ENCODE data around the gene CACNA2D2. TPM values are rescaled to one million over a fixed set of nuclear protein-coding genes. Genes with fewer than 3 reads are reported as not detected.

Gene CACNA2D2
- total RNA-seq, 1 donor from 2014 or later, result 2.4 TPM

DNA sequence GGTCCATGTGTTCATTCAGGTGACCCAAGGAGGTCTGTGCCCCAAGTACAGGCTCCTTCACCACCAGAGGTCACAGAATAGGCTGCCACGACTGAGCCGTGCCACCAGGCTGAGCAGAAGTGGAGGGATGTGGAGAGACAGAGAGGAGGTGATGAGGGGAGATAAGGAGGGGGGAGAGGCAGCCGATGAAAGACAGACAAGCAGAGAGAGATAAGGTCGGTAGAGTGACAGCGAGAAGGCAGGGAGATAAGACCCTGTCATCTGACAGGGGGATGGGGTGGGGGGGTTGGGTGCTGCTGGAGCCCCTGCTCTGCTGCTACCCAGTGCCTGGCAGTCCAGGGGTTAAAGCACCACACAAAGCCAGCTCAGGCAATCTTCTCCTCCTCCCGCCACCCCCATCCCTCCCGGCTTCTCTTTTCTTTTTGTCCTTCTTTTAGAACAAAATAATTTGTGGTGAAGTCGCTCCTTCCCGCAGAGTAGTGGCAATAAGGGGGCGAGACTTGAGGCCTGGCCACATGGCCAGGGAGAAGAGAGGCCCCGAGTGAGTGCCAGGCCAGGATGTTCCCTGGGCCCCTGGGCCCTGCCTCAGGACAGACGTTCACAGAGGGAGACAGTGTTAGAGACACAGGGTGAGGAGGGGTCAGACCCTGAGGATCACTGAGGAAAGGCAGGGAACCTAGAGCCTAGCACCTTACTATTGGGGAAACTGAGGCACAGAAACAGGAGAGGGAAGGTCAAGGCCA lies 67.9 kb downstream of the CACNA2D2 start:
- FAIRE-seq (no peak), DNase-seq (ENCODE audit: low spot score in 2 of 2) (no peak)

DNA sequence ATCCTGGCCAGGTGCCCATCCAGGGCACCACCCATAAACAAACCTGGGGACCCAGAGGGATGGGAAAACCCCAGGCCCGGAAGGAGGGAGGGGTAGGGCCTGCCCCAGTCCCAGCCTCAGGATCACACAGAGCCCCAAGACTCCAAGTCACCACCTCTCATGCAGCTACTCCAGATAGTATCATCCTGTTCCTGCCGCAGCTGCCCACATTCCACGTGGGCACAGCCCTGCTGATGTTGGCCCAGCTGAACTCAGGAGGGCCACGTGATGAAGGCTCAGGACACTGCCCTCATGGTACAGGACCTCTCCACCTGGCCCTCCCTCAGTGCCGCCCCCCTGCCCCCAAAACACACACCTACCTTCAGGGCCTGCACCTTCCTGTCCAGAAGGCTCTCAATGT lies 69.5 kb downstream of the CACNA2D2 start:
- FAIRE-seq (no peak), DNase-seq (ENCODE audit: low spot score in 2 of 2) (no peak)

DNA sequence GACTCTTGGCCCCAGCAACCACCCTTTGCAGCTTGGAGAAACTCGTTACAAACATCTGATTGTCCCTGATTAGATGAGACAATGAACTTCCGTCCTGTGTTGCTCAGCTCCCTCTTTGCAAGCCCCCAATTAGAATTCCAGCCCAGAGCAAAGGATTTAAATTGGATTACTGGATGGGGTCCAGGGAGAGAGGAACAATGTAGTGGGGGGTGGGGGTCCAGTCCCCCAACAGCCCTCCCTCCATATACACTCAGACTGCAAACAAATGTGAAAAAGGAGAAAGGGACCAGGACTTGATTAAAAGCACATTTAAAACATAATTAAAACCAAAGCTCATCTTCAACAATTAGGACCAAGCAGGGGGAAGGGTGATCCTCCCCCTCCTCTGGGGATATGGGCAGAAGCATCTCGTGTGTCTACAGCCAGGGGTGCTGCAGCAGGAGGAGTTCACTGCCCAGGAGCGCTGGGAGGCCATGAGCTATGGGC lies 72.4 kb downstream of the CACNA2D2 start:
- DNase-seq (ENCODE audit: low spot score in 2 of 2) (no peak), FAIRE-seq (no peak)

DNA sequence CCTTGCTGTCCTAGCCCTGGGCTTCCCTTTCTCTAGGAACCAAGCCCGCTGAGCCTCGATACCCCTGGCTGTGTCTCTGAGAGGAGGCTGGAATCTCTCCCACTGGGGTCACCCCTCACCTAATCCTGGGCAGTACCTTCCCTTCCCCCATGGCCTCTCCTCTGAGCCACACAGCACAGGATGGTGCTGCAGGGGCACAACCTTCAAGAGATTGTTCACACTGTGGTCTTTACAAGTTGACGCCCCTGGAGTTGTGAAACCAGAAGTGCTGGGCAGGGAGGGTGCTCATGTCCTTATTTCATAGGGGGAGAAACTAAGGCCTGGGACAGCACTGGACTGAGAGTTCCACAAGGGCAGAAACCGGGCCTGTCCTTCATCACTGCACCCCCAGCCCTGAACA lies 73.2 kb downstream of the CACNA2D2 start:
- DNase-seq (ENCODE audit: low spot score in 2 of 2) (no peak), FAIRE-seq (no peak)

DNA sequence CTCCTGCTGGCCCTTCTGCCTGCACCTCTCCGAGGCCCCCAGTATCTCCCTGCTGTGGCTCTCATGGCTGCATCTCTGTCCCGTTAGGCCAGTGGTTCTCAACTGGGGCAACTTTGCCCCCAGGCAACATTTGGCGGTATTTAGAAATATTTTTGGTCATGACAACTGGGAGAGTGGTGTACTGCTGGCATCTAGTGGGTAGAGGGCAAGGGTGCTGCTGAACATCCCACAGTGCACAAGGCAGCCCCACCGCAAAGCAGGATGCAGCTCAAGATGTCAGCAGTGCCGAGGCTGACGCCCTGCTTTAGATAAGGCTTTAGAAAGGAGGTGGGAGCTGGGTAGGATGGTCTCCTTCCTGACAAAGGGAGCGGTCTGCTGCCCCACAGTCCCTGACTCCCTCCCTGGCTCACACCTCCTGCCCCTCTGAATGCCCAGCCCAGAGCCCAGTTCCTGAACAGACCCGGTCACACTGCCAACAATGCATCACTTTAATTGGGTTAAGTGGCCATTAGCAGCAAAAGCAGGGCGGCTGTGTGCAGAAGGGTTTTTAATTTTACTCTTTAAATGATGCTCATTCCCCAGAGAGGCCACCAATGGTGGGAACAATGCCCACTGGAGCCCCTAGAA lies 75.3 kb downstream of the CACNA2D2 start:
- DNase-seq (ENCODE audit: low spot score in 2 of 2), result no peak

DNA sequence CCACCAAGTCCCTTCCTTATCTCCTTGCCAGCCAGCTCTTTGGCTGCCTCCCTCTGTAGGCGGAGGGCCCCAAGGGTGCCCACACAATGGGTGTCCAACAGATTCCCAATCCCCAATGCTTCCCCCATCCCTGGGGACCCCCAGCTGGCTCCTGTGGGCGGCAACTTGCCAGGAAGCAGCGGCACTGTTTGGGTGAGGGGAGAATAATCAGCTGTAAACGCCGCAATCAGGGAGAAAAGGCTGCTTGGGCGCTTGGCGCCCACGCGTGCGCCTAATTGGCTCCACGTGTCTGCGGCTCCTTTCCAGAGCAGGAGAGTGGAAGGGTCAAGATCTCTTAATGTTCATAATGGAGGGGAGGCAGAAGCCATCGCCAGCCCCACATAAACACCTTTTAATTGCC lies 76.2 kb downstream of the CACNA2D2 start:
- no peak for DNase-seq (ENCODE audit: low spot score in 2 of 2)

More for the DNA sequence above, 75.3 kb downstream of the CACNA2D2 start:
- no peak for FAIRE-seq

DNA sequence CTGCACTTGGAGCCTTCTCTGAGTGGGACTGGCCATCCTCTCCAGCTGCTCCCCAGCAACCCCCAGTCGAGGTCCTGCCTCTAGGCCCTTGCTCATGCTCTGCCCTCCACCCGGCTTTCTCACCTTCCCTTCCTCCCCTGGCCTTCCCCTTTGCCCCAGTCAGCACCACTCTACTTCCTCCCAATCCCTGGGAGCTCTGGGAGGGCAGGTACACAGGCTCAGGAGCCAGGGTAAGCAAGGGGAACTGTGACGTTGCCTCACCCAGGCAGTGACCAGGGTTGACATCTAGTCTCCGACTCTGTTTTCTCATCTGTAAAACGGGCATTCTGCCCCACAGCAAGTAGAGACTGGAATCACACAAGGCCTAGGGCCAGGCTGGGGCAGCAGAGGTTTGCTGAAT lies 77.5 kb downstream of the CACNA2D2 start:
- DNase-seq (ENCODE audit: low spot score in 2 of 2), result no peak
- FAIRE-seq, result no peak

More for the DNA sequence above, 76.2 kb downstream of the CACNA2D2 start:
- FAIRE-seq, result no peak

DNA sequence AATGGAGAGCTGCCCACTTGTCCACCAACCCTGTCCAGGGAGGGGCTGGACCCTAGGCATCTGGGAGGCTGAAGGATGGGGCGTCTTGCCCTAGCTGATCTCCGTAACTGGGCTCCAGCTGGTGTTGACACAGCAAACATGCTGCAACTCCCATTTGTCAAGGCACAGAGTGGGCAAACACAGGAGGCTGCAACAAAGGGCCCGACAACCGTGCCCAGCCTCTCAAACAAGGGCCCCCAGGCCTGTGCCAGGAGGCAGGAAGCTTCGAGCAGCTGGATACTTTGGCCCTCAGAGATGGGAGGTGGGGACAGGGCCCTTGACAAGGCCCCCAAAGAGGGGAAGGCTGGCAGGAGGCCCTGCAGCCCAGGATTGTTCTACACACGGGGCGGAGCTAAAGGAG lies 79.9 kb downstream of the CACNA2D2 start:
- FAIRE-seq (no peak), DNase-seq (ENCODE audit: low spot score in 2 of 2) (no peak)

DNA sequence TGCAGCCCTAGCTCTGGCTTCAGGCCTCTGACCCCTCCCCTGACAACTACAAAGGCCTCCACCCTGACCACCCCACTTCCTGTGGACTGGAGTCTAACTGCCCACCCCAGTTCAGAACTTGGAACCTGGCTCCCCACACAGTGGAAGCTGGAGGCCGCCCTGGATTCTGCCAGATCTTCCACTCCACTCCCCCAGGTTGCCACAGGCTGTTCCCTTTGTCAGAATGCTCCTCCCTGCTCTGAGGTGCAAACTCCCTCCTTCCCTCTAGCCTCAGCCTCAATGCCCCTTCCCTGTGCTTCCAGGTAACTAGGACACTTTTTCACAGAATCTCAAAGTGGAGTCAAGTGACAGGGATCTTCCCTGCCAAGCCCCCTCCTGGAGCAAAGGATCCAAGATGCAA lies 81.3 kb downstream of the CACNA2D2 start:
- FAIRE-seq, result no peak

DNA sequence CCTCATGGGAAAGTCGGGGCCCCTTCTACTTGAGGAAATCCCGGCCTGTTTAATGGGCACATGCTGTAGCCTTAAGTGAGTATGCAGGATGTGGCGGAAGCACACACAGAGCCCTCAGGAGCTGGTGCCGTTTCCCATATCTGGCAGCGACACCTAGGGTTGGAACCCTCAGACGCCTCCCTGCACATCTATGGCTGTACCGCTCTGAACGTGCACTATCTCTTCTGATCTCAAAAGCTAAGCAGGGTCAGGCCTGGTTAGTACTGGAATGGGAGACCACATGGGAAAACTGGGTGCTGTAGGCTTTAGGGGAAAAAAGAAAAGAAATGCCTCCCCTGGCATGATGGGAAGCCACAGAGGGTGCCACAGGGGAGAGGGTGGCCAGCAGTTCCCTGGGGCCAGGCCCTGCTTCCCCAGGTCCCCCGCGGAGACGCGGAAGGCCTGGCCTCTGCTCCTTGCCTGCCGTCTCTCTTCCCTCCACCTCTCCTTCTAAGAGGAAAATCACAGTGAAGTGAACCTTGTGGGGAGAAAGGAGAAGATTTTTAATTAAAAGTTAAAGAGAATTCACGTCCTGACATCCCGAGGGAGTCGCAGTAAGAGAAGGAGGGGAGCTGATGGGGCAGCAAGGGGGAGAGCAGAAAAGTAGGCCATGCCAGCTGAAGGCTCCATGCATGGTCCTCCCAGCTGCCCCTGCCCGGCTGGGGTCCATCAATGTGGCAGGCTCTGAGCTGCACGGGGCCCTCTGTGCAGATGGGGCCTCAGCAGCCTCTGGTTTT lies 83.7 kb downstream of the CACNA2D2 start:
- no peak for DNase-seq (ENCODE audit: low spot score in 2 of 2)
- FAIRE-seq, result no peak

More for the DNA sequence above, 81.3 kb downstream of the CACNA2D2 start:
- DNase-seq (ENCODE audit: low spot score in 2 of 2), result no peak

DNA sequence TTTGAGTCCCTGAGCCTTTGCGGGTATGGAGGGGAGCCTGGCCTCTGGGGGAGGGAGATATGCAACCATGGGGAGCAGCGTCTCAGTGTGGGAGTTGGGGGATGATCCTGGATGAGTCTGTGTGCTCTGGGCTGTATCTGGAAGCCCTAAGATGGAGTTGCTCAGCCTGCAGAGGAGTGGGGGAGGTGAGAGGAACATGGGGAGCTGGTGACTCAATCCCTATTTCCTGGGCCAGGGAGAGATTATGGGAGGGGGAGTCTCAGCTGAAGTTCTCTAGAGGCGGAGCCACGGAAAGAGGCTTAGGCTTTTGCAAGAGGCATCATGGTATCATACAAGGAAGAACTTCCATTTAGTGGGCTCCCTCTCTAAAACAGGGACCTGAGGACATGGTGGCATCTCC lies 84.6 kb downstream of the CACNA2D2 start:
- no peak for FAIRE-seq
- no peak for DNase-seq (ENCODE audit: low spot score in 2 of 2)

DNA sequence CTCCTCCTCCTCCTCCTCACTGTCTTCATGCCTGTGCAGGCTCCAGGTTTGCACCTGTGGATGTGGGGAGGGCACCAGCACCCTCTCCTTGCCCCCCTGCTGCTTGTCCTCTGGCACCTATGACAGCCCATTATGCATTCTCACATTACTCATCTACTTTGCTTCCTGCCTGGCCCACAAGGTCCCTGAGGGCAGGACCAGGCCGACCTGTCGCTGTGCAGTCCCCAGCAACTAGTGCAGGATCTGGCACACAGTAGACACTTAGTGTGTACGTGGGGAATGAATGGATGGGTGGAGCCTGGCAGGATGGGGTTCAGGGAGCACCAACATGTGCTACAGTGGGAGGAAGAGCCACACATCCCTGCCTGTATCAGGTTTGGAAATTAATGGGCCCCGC lies 85.8 kb downstream of the CACNA2D2 start:
- DNase-seq (ENCODE audit: low spot score in 2 of 2) (no peak), FAIRE-seq (no peak)

DNA sequence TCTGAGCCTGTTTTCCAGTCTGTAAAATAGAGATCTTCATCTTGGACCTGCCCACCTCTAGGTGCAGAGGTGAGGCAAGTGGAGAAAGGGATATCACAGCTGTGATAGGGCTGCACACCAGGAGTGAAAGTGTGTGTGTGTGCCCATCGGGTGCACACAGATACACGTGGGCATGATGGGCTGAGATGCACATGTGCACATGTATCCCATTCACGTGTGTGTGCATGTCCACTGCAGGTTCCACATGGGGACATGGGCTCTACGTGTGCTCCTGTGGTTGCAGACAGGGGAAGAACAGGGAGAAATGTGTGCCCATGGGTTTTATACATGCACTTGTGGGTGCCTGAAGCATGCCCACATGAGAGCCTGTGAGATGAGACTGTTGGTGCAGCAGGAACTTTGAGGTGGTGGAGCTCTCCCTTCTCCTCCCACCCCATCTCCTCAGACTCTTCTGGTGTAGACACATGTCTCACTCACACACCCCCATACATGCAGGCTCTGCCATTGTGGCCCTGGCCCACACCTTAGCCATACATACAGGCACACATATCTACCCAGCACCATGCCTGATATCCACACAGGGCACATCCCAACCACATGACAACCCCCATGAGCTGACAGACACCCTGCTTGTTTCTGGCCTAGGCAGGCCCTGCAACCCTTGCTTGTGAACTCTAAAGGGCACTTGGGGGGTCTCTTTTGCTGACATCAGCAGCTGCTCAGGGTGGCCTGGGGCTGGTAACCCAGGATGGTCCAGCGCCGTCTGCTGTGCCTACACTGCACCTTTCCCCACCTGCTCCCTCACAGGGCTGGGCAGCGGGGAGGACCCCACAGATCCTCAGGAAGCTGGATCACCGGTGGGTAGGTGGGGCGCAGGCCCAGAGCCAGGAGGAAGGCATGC lies 86.4 kb downstream of the CACNA2D2 start:
- FAIRE-seq (no peak), DNase-seq (ENCODE audit: low spot score in 2 of 2) (no peak)

DNA sequence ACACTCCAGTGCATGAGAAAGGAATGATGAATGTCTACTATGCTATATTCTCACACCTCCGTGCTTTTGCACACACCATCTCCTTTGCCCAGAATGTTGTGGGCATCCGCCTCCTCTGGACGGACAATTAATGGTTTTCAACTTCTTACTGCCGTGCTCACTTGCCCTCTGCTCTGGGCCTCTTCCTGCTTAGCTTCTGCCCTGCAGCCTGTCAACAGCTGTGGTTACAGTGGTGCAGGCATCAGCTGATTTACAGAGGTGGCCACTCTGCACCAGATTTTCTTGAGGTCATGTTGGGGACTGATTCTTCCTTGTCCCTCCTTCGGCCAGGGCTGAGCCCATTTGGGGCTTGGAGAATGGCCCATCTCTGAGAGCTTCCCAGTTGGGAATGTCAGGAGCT lies 87.6 kb downstream of the CACNA2D2 start:
- FAIRE-seq (no peak), DNase-seq (ENCODE audit: low spot score in 2 of 2) (no peak)

DNA sequence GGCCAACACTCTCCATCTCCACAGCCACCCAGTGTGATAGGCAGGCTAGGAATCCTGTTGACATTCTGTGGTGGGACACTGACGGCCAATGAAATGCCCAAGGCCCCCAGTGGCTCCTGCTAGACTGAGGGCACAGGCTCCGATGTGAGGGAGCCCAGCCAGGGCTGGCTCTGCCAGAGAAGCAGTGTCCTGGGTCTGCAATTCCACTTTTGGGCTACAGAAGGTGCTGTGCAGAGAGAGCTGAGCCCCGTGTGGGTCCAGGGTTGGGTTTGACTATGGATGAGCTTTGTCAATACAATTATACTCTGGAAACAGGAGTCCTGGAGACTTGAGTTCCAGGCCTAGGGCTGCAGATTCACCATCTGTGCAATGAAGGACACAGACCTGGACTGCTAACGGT lies 88.4 kb downstream of the CACNA2D2 start:
- DNase-seq (ENCODE audit: low spot score in 2 of 2) (no peak), FAIRE-seq (no peak)

DNA sequence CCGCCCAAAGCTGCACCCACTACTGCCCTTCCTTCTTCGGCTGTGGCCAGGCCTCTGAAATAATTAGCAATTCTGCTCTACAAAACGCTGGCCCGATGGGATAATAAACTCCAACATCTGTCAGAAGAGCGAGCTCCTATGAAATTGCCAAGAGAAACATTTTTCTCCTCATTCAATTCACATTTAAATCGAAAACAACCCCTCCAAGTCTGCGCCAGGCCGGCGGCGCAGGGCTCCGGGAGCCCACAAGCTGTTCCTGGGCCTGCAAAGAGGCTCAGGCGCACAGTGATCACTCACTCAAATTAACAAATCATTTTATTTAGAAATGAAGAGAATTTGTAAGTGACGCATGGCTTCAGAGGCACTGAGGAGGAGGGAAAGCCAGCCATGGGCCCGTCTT lies 88.8 kb downstream of the CACNA2D2 start:
- DNase-seq (ENCODE audit: low spot score in 2 of 2), result no peak
- FAIRE-seq, result no peak

DNA sequence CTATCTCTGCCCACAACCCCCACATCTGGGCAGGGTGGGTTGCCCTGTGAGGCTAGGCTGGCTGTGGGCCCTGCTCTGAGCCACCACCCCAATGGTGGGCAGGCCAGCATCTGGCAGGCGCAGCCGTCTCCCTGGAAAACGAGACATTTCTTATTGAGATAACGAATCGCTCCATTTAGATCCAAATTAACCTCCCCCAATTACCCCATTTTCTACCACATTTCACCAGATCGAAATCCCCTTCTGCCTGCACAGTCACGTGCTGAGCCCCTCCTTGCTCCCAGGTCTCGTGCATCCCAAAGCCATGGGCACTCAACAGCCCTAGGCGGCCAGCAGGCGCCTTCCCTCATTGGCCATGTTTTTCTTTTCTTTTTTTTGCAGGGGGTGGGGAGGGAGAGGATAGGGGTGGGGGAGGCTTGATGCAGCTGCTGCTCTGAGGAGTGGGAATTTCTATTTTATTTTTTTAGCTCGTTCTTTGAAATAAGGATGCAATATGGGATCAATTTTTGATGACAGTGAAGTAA lies 91.1 kb downstream of the CACNA2D2 start:
- DNase-seq (ENCODE audit: low spot score in 2 of 2) (no peak), FAIRE-seq (no peak)

DNA sequence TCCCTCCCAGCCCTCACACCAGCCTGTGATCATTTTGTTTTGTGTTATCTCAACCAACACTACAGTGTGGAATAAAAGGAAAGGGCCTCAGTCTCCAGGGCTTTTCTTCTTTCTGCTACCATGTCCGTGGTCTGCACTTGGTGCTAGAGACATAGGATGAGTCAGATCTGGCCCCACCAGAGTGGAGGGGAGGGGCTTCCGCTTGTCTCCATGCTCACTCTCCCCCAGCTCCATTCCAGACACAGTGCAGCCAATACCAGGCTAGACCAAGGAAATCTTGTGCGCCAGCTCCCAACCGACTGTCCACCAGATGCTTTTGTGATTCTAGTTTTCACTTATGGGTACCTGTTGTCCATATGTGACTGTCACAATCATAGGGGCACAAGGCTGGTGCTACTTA lies 92.2 kb downstream of the CACNA2D2 start:
- FAIRE-seq (no peak), DNase-seq (ENCODE audit: low spot score in 2 of 2) (no peak)

DNA sequence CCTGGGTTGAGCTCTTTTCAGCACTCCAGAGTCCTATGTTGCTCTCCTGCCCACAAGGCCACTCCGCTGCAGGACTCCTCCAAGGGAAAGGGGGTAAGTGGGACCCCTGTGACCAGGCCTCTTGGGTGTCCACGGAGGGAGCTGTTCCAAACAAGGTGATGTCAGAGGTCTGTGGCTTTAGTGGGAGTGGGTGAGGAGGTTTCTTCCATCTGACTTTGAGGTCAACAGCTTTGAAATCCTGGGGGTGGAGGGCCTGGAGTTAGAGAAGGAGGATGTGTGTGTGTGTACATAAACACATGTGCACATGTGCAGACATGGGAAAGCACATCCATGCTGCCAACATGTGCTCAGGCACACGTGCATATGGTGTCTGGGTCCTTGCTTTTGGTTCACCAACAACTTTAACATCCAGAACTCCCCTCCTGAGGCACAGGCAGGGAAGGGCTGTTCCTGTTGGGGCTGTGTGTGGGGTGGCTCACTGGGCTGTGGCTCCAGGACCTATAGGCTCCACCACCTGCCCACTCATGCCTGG lies 92.8 kb downstream of the CACNA2D2 start:
- no peak for DNase-seq (ENCODE audit: low spot score in 2 of 2)
- FAIRE-seq, result no peak

DNA sequence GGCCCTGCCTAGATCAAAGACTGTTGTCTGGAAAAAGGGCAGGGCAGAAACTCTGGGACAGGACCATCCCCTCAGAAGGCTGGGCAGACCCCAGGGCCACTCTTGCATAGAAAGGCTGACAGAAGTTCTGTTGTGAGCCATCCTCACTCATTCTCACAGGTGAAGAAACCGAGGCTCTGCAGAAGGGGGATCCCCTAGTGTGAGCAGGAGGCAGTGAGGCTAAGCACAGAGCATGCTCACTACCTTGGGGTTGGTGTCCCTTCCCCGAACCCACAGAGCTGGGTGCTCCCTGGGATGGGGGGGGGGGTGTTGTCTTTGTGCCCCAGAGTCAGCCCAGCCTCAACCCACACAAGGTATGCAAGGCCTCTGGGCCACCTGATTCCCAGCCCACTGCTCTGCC lies 93.2 kb downstream of the CACNA2D2 start:
- DNase-seq (ENCODE audit: low spot score in 2 of 2), result no peak
- FAIRE-seq, result no peak
